B cell (primary cell): ENCODE results near the gene SLC22A6. TPM values are rescaled to one million over a fixed set of nuclear protein-coding genes. Genes with fewer than 3 reads are reported as not detected.

Source experiments
- ATAC-seq: fragments of 200-7000 bp; cut with Tn5 transposase; one replicate; pipeline ENCODE4 v1.10.0; 2021; ENCODE audit warnings: low read depth, mild to moderate bottlenecking, moderate number of reproducible peaks, moderate library complexity
- CTCF ChIA-PET: fragments of 350-600 bp; sonication (Branson Sonifier 250); formaldehyde crosslinking; loops from one replicate; lab custom pipeline; 2021; ENCODE audit warnings: antibody characterized with exemption, inconsistent platforms; lab: Charles Lee
- POLR2A ChIA-PET: fragments of 350-600 bp; sonication (Branson Sonifier 250); formaldehyde crosslinking; loops from one replicate; lab custom pipeline; 2021; ENCODE audit warnings: antibody characterized with exemption; lab: Charles Lee
- DNase-seq: peaks from one replicate; pipeline ENCODE4 v3.0.0; 2013
- H2AFZ ChIP-seq: 2 replicates; pipeline ENCODE4 v1.6.1; 2012; ENCODE audit warnings: mild to moderate bottlenecking, low read depth, low read length; ENCODE audit not compliant: insufficient read depth, poor library complexity, severe bottlenecking
- H3K27ac ChIP-seq, 2 donors: 1 replicate in 1 of 2; 2 replicates in 1 of 2; pipeline ENCODE4 v1.5.1; 2012 to 2013; ENCODE audit warnings: low read length in 2 of 2, mild to moderate bottlenecking in 2 of 2, moderate library complexity in 1 of 2
- H3K27me3 ChIP-seq, 4 experiments: fragments of 200-600 bp in 1 of 4; sonication (generic) in 1 of 4; replicated peaks in 1 of 4; 1 replicate in 2 of 4; 2 replicates in 2 of 4; pipeline versions ENCODE4 v1.6.1 to v1.7.0; 2013 to 2016; ENCODE audit warnings: low read length in 3 of 4, mild to moderate bottlenecking in 2 of 4, mixed read lengths in 1 of 4, moderate library complexity in 1 of 4; ENCODE audit not compliant: insufficient read depth in 4 of 4, control insufficient read depth in 3 of 4; ENCODE audit errors: control extremely low read depth in 1 of 4
- H3K36me3 ChIP-seq, 2 experiments: replicated peaks in 1 of 2; 1 replicate in 1 of 2; 2 replicates in 1 of 2; pipeline versions ENCODE4 v1.6.1 to v1.7.1; 2013; ENCODE audit warnings: low read length in 1 of 2; ENCODE audit not compliant: insufficient read depth in 2 of 2, control insufficient read depth in 1 of 2; ENCODE audit errors: control extremely low read depth in 1 of 2, extremely low read depth in 1 of 2
- H3K4me1 ChIP-seq, 2 donors: fragments of 200-600 bp in 1 of 2; sonication (generic) in 1 of 2; 1 replicate in 1 of 2; 2 replicates in 1 of 2; pipeline versions ENCODE4 v1.5.1 to v1.6.1; 2013 to 2017; ENCODE audit warnings: low read length in 2 of 2; ENCODE audit not compliant: control insufficient read depth in 2 of 2, insufficient read depth in 2 of 2
- H3K4me2 ChIP-seq: replicated peaks from 2 replicates; pipeline ENCODE3; 2012; ENCODE audit warnings: mild to moderate bottlenecking, low read depth, low read length; ENCODE audit not compliant: poor library complexity, severe bottlenecking
- H3K4me3 ChIP-seq, 5 experiments: fragments of 200-600 bp in 1 of 5; sonication (generic) in 1 of 5; 1 replicate in 3 of 5; 2 replicates in 2 of 5; pipeline versions ENCODE4 v1.5.1 to v1.7.0; 2011 to 2016; ENCODE audit warnings: low read length in 4 of 5, mild to moderate bottlenecking in 4 of 5, low read depth in 2 of 5, control low read depth in 1 of 5, moderate library complexity in 1 of 5; ENCODE audit not compliant: insufficient read depth in 1 of 5; ENCODE audit errors: control extremely low read depth in 1 of 5, extremely low read depth in 1 of 5
- H3K79me2 ChIP-seq: fragments of 200-600 bp; sonication (generic); one replicate; pipeline ENCODE4 v1.6.0; 2016; ENCODE audit warnings: low read length; ENCODE audit not compliant: control insufficient read depth, insufficient read depth
- H3K9ac ChIP-seq: fragments of 200-600 bp; sonication (generic); 2 replicates; pipeline ENCODE4 v1.6.1; 2017; ENCODE audit warnings: mild to moderate bottlenecking, low read length, moderate library complexity
- H3K9me3 ChIP-seq, 3 donors: one replicate each; pipeline versions ENCODE4 v1.6.1 to v1.7.1; 2013; ENCODE audit warnings: low read length in 2 of 3; ENCODE audit not compliant: control insufficient read depth in 2 of 3, insufficient read depth in 1 of 3; ENCODE audit errors: control extremely low read depth in 1 of 3
- H4K20me1 ChIP-seq: 2 replicates; pipeline ENCODE4 v1.6.0; 2012; ENCODE audit warnings: mild to moderate bottlenecking, low read length; ENCODE audit not compliant: insufficient read depth, control insufficient read depth, poor library complexity, severe bottlenecking
- H3K27ac Mint-ChIP-seq: one replicate; pipeline ENCODE4 v1.8.0; 2021; ENCODE audit warnings: mixed read lengths
- H3K27me3 Mint-ChIP-seq: one replicate; pipeline ENCODE4 v1.8.0; 2021; ENCODE audit warnings: mixed read lengths
- H3K4me1 Mint-ChIP-seq: one replicate; pipeline ENCODE4 v1.8.0; 2021; ENCODE audit warnings: mixed read lengths
- H3K4me3 Mint-ChIP-seq: one replicate; pipeline ENCODE4 v1.8.0; 2021; ENCODE audit warnings: mixed read lengths
- H3K9me3 Mint-ChIP-seq: one replicate; pipeline ENCODE4 v1.8.0; 2022; ENCODE audit warnings: mixed read lengths; ENCODE audit not compliant: insufficient read depth
- CTCF ChIP-seq: fragments of 200-600 bp; IDR thresholded peaks from one replicate; pipeline ENCODE4 v1.8.0; 2022; ENCODE audit warnings: antibody characterized with exemption, mild to moderate bottlenecking
- EZH2 ChIP-seq: IDR thresholded peaks from 2 replicates; pipeline ENCODE4 v1.6.1; 2012; ENCODE audit warnings: borderline replicate concordance, low read depth, mild to moderate bottlenecking, moderate library complexity, low read length; ENCODE audit not compliant: insufficient read depth, poor library complexity, severe bottlenecking
- WGBS: methylation state at CpG from one replicate; pipeline ENCODE4 v1.1.5; 2013; ENCODE audit warnings: missing lambda C conversion rate; ENCODE audit not compliant: insufficient coverage; 5-methylcytosine and 5-hydroxymethylcytosine counted together
- intact Hi-C: fragments of 100-400 bp; cut with micrococcal nuclease; formaldehyde crosslinking; loops from one replicate; pipeline ENCODE4 v1.10.0; 2022
- polyA plus RNA-seq: library from polyadenylated mRNA; depleted of rRNA; stranded (reverse); fragments of >200 nt; gene quantifications from 2 replicates; pipeline ENCODE4 v1.2.3, GENCODE V29; 2012
- total RNA-seq, 2 donors: library from RNA; stranded (reverse); fragments of 120-200 nt in 1 of 2; gene quantifications; 1 replicate in 1 of 2; 2 replicates in 1 of 2; pipeline versions ENCODE4 v1.2.3 to v1.2.4, GENCODE V29; 2013 to 2022

Gene SLC22A6
- total and polyA plus RNA-seq, 2 donors (not counting 1 experiment from before 2014, with no cell fraction given), result not detected

- ATAC-seq (no peak), DNase-seq (no peak)
- ChIA-PET POLR2A (no interaction called here), CTCF (interaction anchor here (0.9 kb wide), 1 partner anchor 96 kb away, joined by 3 read pairs; no protein-coding TSS in a partner anchor)
- Histone ChIP-seq H3K36me3 (no peaks in the 10 kb centered on the region), H3K9ac (no peak overlapping the region), H3K27ac (no peak overlapping the region), H3K4me2 (no peak overlapping the region), H3K9me3 (peaks cover 0 to 2% (median 0%) of the 10 kb centered on the region in 3 donors), H4K20me1 (no peaks in the 10 kb centered on the region), H3K4me1 (no peaks in the 10 kb centered on the region), H3K79me2 (no peaks in the 10 kb centered on the region), H3K27me3 (peaks cover 0 to 7% (median 0%) of the 10 kb centered on the region in 4 experiments), H3K4me3 (no peak overlapping the region), H2AFZ (no peak overlapping the region)
- peaks cover 29% of the 10 kb centered on the region for H3K27me3 Mint-ChIP-seq
- no peak overlapping the region for H3K27ac Mint-ChIP-seq
- intact Hi-C loops, result no loop called here
- WGBS, result 90% methylated on average over 9 of the region's 9 CpGs
- H3K9me3 Mint-ChIP-seq, result no peaks in the 10 kb centered on the region
- no peak overlapping the region for H3K4me3 Mint-ChIP-seq
- no peaks in the 10 kb centered on the region for H3K4me1 Mint-ChIP-seq
- TF ChIP-seq EZH2 (no peak), CTCF (no peak)
These were observed 16.7 kb upstream of the SLC22A6 start for GRCh38 chr11:63001456-63001855.

- H3K4me3 Mint-ChIP-seq, result no peak overlapping the region
- H3K4me1 ChIP-seq, result no peaks in the 10 kb centered on the region
- H3K27ac ChIP-seq, result no peak overlapping the region
- H3K36me3 ChIP-seq, result no peaks in the 10 kb centered on the region
- POLR2A ChIA-PET, result no interaction called here
- TF ChIP-seq EZH2 (no peak), CTCF (no peak)
- peaks cover 0 to 10% (median 0%) of the 10 kb centered on the region in 4 experiments for H3K27me3 ChIP-seq
- CTCF ChIA-PET, result interaction anchor here (1.0 kb wide), 1 partner anchor 9 kb away, joined by 3 read pairs; no protein-coding TSS in a partner anchor
- no peak overlapping the region for H2AFZ ChIP-seq
- H3K79me2 ChIP-seq, result no peaks in the 10 kb centered on the region
- H3K27me3 Mint-ChIP-seq, result peaks cover 42% of the 10 kb centered on the region
- H4K20me1 ChIP-seq, result no peaks in the 10 kb centered on the region
- 15% methylated on average over 6 of the region's 7 CpGs for WGBS
- intact Hi-C loops, result no loop called here
- peaks cover 0 to 2% (median 0%) of the 10 kb centered on the region in 3 donors for H3K9me3 ChIP-seq
- no peak overlapping the region for H3K4me2 ChIP-seq
- H3K4me3 ChIP-seq, result no peak overlapping the region
- no peaks in the 10 kb centered on the region for H3K4me1 Mint-ChIP-seq
- ATAC-seq (no peak), DNase-seq (no peak)
- H3K9me3 Mint-ChIP-seq, result no peaks in the 10 kb centered on the region
- H3K27ac Mint-ChIP-seq, result no peak overlapping the region
- no peak overlapping the region for H3K9ac ChIP-seq
These were observed 14.9 kb upstream of the SLC22A6 start for GRCh38 chr11:62999649-63000048.
